ENCODE measurements around the gene NTRK2. TPM values are rescaled to one million over a fixed set of nuclear protein-coding genes. Genes with fewer than 3 reads are reported as not detected.

The NTRK2 gene
- total and polyA plus RNA-seq, 7 donors, result 0.46 to 3.0 (median 2.1) TPM

GRCh38 chr9:84759804-84760203, 90.3 kb downstream of the NTRK2 start:
- Histone ChIP-seq H3K4me1 (no peaks in the 10 kb centered on the region), H3K4me3 (no peak overlapping the region), H3K36me3 (no peaks in the 10 kb centered on the region), H3K9me3 (peaks cover 0 to 4% (median 0%) of the 10 kb centered on the region in 4 donors), H3K27ac (no peak overlapping the region), H3K27me3 (no peaks in the 10 kb centered on the region)
- 80 to 87% methylated on average over 2 of the region's 2 CpGs for WGBS, 2 donors
- no peak for TF ChIP-seq POLR2A (IDR thresholded peaks at IDR 0.05)
- no peak for TF ChIP-seq POLR2AphosphoS5 (IDR thresholded peaks at IDR 0.05)
- TF ChIP-seq CTCF (IDR thresholded peaks at IDR 0.05), result no peak
- TF ChIP-seq EP300 (IDR thresholded peaks at IDR 0.05), result no peak
- intact Hi-C loops (cut with DNase I), result no loop called here
- no peak for DNase-seq

- DNase-seq, result no peak
- H3K27me3 ChIP-seq, result no peaks in the 10 kb centered on the region
- 77 to 90% methylated on average over 2 of the region's 2 CpGs for WGBS, 2 donors
- peaks cover 0 to 4% (median 0%) of the 10 kb centered on the region in 4 donors for H3K9me3 ChIP-seq
- no peaks in the 10 kb centered on the region for H3K36me3 ChIP-seq
- intact Hi-C loops (cut with DNase I), result no loop called here
- no peak overlapping the region for H3K4me3 ChIP-seq
- no peak overlapping the region for H3K27ac ChIP-seq
- no peak for TF ChIP-seq POLR2A (IDR thresholded peaks at IDR 0.05)
- H3K4me1 ChIP-seq, result no peaks in the 10 kb centered on the region
Measured at GRCh38 chr9:84761137-84761808, 91.7 kb downstream of the NTRK2 start.

GRCh38 chr9:84772511-84772910, 103.0 kb downstream of the NTRK2 start:
- intact Hi-C loops (cut with DNase I), result no loop called here
- WGBS, 2 donors, result 92% methylated on average over 3 of the region's 3 CpGs
- Histone ChIP-seq H3K27ac (no peak overlapping the region), H3K27me3 (no peaks in the 10 kb centered on the region), H3K4me1 (peaks cover 0 to 8% (median 3%) of the 10 kb centered on the region in 4 donors), H3K9me3 (no peaks in the 10 kb centered on the region), H3K36me3 (no peaks in the 10 kb centered on the region), H3K4me3 (no peak overlapping the region)
- no peak for DNase-seq
- TF ChIP-seq POLR2AphosphoS5 (IDR thresholded peaks at IDR 0.05), result no peak
- no peak for TF ChIP-seq EP300 (IDR thresholded peaks at IDR 0.05)
- TF ChIP-seq POLR2A (IDR thresholded peaks at IDR 0.05), result no peak
- no peak for TF ChIP-seq CTCF (IDR thresholded peaks at IDR 0.05)

GRCh38 chr9:84773022-84773421, 103.5 kb downstream of the NTRK2 start:
- Histone ChIP-seq H3K9me3 (no peaks in the 10 kb centered on the region), H3K36me3 (no peaks in the 10 kb centered on the region), H3K4me1 (peaks cover 0 to 8% (median 3%) of the 10 kb centered on the region in 4 donors), H3K27me3 (no peaks in the 10 kb centered on the region), H3K27ac (no peak overlapping the region), H3K4me3 (no peak overlapping the region)
- no peak for TF ChIP-seq EP300 (IDR thresholded peaks at IDR 0.05)
- no peak for TF ChIP-seq POLR2AphosphoS5 (IDR thresholded peaks at IDR 0.05)
- TF ChIP-seq POLR2A (IDR thresholded peaks at IDR 0.05), result no peak
- no peak for TF ChIP-seq CTCF (IDR thresholded peaks at IDR 0.05)
- no peak for DNase-seq
- intact Hi-C loops (cut with DNase I), result no loop called here

GRCh38 chr9:84775056-84775643, 105.6 kb downstream of the NTRK2 start:
- WGBS, 2 donors, result 21 to 71% methylated on average over 4 of the region's 4 CpGs
- DNase-seq, result no peak
- intact Hi-C loops (cut with DNase I), result no loop called here
- H3K4me1 ChIP-seq, result peaks cover 0 to 8% (median 3%) of the 10 kb centered on the region in 4 donors
- H3K36me3 ChIP-seq, result no peaks in the 10 kb centered on the region
- no peak overlapping the region for H3K27ac ChIP-seq
- no peaks in the 10 kb centered on the region for H3K27me3 ChIP-seq
- no peak for TF ChIP-seq EP300 (IDR thresholded peaks at IDR 0.05)
- TF ChIP-seq POLR2AphosphoS5 (IDR thresholded peaks at IDR 0.05), result no peak
- TF ChIP-seq CTCF (IDR thresholded peaks at IDR 0.05), result no peak
- no peak for TF ChIP-seq POLR2A (IDR thresholded peaks at IDR 0.05)
- no peaks in the 10 kb centered on the region for H3K9me3 ChIP-seq
- H3K4me3 ChIP-seq, result no peak overlapping the region
